Activated effector memory CD4-positive, alpha-beta T cell treated with Interleukin-2 at 50 U/mL for 16 hours (primary cell): ENCODE results near the gene ALCAM.
A peak's percentile ranks its signal among the peaks of the same experiment; 100 is the strongest.

Source experiments
- DNase-seq: peaks from one replicate; pipeline ENCODE4 v3.0.0-alpha.2; 2020

ALCAM gene

DNA sequence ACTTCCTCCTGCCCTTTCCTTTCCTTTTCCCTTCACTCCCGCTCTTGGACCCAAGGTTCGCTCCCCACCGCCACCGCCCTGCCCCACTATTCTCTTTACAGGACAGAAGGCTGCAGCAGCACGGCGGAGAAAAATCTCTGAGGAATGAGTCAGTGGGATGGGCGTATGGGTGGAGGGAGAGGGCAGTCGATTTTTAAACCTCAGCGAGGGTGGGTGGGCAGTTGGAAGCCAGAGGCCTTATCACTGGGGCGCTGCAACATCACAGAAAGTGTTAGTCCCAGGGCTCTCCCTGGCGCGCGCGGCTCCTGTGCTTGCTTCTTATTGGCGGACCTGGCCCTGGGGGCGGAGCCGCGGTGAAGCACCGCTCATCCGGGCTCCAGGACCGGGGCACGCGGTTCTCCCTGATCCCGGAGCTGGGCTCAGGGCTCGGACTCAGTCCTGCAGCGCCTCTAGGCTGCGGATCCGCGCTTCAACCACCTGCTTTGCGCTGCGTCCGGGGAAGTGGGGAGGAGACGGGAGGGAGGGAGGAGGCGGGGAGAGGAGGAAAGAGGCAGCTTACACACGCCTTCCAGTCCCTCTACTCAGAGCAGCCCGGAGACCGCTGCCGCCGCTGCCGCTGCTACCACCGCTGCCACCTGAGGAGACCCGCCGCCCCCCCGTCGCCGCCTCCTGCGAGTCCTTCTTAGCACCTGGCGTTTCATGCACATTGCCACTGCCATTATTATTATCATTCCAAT is at the start of gene ALCAM:
TSS of gene ALCAM (plus strand) at position 584 of the 737 bp plus-strand sequence.
- DNase-seq, result peak; percentile 67

DNA sequence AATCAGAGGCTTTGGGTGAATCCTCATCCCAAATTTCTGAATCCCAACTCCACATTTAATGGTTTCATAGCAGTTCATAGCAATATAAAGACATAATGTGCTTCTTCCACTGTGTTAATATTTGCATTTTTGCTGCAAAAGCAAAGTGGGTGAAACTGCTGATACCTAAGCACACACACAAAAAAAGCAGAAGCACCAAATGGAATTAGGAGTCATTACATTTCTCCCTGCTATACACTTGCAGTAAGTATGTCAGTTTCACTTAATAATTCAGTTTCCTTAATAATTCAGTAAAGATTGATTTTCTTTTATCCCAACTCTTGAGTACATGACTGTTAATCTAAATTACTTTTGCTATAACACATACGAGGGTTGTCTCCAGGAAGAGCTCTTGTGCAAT is 48.9 kb upstream of the ALCAM start:
- no peak for DNase-seq

DNA sequence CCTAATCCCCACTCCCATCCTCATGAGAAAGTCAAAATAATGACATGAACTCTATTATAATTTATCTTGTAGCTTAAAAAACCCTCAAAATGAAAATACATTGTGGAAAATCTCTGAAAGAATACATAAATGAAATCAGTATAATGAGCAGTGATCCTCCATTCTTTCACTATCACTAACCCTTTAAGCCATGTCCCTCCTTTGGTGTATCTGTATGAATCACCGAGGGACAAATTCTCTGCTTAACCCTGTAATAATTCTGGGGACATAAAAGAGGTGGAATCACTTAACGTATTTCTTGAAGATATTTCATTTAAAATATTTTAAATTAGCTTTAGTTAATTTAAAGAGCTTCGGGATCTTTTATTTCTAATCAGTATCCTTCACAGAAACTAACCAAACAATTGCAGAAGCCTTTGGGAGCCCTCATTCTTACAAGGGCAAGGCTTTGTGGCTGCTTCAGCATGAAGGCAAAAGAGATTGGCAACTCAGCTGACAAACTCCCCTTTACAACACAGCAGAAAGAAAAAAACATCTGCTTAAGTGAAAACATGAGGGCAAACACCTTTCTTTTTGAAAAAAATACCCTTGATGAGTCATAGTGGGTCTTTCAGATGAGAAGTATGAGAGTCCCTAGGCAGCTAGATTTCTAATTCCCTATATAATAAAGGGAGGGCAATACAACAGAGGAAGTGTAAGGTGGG is 44.0 kb upstream of the ALCAM start:
- no peak for DNase-seq

DNA sequence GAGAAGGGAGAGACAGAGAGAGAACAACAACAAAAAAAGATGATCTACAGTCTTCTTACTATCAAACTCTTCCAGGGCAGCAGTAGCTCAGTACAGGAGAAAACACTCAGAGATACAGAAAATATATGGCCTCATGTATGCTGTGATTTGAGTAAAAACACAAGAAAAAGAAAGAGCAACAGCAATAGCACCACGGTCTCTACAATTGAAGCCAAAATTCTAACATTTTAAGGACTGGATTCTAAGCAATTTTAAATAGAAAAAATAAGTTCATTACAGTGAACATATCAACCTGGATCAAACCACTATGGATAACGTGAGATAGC is 43.5 kb upstream of the ALCAM start:
- no peak for DNase-seq

DNA sequence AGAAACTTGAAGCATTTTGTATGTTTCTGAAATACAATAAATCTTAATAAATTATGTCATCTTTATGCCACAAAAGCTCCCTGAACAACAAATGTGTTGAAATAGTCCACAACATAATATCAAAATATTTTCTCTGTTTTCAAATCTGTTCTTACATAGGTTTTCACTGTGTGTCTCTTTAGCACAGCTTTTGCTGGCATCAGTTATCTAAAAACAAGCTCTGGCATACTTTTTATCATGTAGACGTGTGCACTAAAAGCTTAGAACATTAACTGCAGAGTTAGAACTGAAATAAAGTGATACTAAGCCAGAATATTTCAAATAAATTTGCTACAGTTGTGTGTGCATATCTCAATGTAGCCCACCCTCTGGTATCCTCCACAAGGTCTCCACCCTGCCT is 41.8 kb upstream of the ALCAM start:
- DNase-seq, result no peak

DNA sequence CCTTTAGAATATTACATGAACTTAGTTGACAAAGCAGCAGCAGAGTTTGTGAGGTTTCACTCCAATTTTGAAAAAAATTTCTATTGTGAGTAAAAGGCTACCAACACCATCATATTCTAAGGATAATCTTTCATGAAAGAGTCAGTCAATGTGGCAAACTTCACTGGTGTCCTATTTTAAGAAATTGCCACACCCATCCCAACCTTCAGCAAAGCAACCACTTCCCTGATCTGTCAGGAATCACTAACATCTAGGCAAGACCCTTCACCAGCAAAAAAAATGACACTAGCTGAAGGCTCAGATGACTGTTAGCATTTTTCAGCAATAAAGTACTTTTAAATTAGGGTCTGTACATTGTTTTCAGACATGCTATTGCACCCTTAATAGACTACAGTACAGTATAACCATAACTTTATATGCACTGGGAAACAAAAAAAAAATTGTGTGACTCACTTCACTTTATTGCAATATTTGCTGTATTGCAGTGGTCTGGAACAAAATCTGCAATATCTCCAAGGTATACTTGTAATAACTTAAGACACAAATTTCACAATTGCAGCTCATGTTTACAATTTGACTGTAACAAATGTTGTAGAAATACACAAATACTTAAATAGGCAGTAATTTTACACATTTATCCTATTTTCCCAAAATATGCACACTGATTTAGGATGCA is 38.9 kb upstream of the ALCAM start:
- DNase-seq, result no peak

DNA sequence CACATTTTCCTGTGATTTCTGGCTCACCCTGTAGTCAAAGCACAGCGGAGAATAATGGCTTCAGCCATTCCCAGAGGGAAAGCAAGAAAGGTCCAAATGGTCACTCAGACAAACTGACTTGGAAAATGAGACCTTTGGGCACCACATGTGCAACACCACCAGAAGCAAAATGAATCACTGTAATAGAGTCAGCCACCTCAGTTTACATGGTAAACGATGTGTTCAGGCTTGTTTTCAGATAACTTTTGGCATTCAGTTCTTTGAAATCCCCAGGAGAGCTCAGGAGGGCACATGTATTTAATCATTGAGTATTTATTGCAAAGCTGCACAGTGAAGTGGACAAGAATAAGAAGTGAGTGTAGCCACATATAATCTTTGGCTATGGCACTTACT is 38.4 kb upstream of the ALCAM start:
- DNase-seq, result no peak

DNA sequence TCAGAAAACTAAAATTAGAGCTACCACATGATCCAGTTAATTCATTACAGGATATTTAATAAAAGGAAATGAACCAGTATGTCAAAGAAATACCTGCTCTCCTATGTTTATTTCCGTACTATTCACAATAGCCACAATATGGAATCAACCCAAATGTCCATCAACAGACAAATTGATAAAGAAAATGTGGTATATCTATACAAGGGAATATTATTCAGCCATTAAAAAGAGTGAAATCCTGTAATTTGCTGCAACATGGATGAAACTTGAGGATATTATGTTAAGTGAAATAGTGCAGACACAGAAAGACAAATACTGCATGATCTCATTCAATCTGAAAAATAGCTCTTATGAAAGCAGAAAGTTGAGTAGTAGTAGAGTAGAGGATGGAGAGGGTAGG is 33.7 kb upstream of the ALCAM start:
- no peak for DNase-seq

DNA sequence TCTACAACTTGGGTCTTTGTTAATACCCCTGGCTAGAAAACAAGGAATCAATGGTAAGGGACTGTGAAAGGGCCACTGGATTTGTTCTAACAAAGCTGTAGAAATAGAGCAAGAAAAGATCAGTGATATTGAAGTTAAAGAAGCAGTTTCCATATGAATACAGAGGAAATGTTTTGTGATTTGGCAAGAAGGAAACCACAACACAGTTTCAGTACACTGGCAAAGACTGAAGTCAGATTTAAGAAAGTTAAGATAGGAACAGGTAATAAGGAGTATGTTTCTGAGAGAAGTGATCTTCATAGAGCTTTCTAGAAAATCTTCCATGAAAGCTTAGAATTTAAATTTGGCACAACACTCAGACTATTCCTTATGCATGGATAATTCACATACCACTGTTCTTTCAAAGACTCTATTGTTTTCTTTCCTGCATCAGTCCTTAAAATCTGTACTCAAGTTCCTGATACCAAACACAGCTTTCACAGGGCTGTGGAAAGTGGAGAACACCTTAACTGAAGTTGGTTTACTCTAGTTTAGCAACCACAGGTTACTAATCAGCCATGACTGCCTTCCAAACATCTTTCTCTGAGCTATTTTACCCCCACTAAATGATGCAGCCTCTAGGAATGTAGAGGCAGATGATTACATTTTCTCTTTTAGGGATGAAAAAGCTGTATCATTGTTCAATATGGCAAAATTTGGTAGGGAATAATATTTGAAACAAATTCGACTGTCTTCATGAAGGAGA is 32.4 kb upstream of the ALCAM start:
- no peak for DNase-seq

DNA sequence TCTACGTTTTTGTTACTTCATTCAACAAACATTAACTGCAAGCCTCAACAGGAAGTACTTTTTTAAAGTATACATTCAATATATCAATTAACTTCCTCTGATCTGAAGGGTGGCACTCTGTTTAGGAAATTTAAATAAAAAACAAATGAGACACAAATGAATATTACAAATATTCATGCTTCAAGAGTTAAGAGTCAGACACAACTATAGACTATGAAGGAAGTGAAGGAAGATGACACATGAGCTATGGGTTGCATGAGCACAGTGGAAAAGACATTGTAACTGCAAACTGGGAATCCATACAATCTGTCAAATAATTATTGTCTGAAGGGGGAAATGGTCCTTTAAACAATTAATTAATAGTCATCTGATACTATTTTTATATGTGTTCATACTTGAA is 26.8 kb upstream of the ALCAM start:
- no peak for DNase-seq

DNA sequence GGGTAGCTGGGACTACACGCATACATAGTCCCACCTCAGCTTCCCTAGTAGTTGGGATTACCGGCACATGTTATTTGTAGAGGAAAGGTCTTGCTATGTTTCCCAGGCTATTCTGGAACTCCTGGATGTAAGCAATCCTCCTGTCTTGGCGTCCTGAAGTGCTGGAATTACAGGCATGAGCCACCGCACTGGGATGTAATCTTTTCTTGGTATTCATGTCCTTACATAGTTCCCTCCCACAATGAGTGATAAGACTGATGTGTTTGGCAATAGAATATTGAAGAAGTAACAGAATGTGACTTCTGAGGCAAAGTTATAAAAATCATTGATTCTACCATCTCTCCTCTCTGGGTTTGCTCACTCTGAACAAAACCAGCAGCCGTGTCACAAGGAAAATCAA is 22.7 kb upstream of the ALCAM start:
- no peak for DNase-seq

DNA sequence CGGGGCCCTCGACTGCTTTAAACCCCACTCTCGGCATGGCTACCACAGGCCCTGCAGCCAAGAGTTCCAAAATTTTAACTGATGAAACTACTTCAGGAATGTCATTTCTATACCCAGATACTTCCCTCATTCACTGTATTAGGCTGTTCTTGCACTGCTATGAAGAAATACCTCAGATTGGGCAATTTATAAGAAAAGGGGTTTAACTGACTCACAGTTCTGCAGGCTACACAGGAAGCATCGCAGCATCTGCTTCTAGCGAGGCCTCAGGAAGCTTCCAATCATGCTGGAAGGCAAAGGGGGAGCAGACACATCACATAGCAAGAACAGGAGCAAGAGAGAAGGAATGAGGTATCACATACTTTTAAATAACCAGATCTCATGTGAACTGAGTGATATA is 21.6 kb upstream of the ALCAM start:
- no peak for DNase-seq

DNA sequence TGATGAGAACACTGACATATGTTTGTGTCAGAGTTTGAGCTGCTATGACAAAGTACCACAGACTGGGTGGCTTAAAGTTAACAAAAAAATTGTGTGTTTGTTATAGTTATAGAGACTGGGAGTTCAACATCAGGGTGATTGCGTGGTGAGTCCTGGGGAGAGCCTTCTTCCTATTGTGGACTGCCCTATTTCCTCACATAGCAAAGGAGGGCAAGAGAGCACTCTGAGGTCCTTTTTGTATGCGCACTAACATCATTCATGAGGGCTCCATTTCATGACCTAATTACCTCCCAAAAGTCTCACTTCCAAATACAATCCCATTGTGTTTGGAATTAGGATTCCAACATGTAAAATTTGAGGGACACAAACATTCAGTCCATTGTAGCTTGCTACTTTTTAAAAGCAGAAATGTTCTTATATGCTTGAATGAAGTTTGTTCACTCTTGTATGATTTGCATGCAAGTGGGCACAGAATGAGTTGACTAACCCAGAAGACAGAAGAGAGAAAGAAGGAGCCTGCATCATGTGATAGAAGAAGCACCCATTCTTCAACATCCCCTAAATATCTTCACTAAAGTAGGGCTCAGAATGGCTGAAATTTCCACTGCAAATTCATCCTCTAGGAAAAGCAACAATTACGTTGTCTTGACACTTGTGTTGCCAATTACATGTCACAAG is 18.9 kb upstream of the ALCAM start:
- DNase-seq, result no peak

DNA sequence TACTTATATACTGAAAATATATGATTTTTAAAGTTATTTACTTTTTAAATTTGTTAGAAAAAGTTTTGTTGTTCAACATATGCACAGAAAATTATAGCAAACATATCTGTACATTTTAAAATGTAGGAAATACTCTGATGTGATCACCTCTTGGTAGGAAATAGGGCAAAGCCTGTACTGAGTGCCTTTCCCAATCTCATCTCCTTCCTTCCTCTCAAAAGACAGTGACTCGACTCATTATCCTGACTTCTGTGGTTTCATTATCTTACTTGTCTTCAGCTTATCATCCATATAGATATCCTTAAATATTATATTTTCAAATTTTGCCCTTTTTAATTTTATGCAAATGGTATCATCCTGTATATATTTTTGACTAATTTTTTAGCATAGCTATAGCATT is 18.4 kb upstream of the ALCAM start:
- DNase-seq, result no peak

DNA sequence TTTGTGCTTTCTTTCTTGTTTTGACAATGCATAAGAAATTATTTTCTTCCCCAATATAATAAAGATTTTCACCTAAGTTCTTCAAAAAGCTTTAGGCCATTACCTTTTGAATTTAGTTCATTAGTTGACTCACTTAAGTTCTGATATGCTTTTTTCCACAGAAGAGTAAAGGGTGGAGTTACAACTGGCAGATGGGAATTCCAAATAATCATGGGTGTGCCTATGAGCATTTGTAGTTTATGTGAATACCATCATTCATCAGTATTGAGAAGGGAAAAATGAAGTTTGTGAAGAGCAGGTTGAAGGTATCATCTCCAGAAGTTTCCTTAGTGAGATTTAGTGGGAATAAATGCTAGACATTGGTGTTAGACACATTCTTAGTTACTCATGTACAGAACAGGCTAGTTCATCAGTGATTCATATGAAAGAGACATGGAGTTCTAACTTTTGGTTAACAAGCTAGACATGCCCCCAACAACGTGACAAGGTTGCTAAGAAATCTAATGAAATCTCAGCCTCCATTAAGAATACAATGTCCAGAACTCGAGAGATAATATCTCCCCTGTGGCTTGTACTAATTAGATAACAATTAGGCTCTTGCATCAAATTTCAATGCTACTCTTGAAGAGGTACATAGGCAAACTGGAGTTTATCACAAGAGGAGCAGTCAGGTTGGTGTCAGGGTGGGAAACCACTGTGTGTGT is 16.9 kb upstream of the ALCAM start:
- DNase-seq, result no peak

DNA sequence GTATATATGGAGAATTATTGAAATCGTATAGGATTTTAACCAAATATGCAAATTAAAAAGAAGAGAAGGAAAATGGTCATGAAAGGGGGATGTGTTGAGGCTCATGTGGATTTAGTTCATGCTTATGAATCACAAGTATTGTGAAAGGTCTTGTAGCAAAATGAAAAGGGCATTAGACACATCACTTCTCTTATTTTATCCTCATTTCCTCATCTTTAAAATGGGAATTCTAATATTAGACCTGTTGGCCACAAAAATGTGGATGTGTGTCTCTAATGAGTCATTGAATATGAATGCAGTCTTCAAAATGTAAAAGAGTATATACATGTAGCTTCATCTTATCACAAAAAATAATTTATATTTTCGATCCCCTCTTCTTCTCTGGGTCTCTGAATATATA is 14.9 kb upstream of the ALCAM start:
- no peak for DNase-seq

DNA sequence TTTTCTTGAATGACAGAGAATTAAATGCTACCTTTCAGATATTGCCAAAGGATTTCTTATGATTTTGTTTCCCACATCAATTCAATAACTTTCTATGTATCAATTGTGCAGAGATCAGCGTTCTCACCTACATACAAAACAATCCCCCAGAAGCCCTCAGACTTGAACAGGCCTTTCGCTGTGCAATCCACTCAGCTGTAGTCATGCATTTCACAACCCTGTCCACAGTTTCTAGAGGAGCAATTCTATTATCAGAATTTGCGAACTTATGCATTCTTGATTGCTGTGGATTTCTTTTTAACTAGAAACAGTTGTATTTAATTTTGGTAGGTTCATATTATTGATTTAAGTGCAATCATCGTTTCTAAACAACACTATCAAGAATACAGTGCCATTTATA is 13.7 kb upstream of the ALCAM start:
- DNase-seq, result no peak

DNA sequence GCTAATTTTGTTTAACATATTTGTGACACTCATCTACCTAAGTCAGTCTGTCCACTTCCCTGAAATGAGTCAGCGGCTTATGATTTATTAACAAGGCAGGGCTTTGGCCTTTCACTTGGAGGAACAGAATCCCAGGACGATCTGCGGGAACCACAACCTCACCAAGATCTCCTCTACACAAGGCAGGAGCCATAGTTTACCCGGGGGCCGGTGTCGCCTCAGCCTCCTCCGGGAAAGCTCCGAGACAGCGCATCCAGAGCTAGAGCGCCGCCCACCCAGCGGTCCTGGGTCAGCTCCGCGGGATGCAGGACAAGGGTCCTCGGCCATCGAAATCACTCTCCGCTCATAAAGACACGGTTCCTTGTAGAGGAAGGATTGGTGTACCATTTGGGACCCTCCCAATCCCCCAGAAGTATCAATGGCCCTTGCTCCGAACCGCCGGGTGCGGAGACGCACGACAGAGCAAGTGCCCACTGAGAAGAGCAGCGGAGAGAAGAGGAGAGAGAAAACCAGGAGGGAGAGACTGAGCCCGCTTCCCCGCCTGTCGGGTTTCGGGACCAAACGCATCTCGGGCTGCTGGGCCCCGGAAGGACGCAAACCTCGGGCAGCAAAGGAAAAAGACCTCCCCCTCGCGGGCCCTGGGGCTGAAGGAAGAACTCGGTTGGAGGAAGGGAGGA is 13.1 kb upstream of the ALCAM start:
- no peak for DNase-seq

DNA sequence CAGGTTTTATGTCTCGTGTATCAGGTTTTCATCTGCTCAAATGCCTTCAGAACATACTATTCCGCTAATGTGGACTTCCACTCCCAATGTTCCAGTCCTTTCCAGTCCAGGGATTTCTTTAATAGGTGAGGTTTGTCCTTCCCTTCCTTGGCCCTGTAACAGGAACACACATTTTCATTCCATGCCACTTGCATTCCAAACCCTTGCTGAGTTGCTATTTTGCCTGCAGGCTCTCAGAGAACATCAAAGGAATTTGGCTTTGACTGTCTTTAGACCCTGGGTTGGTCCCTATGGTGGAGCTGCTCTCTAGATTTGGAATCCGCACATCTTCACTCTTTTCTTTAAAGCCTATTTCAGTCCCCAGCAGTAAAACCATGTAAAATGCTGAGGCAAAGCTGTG is 12.3 kb upstream of the ALCAM start:
- DNase-seq, result no peak

DNA sequence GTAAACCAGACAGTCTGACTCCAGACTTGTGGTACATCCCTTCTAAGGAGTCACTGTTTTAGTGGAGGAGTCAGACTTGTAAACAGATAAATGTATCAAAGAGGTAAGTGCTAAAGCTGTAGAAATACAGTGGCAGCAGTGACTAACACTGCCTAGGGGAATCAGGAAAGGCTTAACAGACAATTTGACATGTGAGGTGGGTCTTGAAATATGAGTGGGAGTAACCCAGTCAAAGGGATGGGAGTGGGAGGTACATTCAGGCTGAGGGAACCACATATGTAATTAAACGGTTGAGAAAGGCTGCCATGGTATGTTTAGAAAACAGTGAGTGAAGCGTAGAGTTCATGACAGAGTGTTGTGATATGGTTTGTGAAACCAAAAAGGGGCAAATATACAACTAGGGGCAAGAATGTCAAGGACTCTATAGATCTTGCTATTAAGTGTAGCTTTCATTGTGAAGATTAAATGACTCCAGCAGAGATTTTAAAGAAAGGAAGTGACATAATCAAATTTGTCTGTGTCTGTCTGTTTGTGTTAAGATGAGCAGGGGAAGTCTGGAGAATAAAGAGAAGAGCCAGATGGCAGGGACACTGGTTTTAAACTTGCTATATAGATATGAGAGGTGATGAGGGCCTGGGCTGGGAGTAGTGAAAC is 11.2 kb upstream of the ALCAM start:
- DNase-seq, result no peak

DNA sequence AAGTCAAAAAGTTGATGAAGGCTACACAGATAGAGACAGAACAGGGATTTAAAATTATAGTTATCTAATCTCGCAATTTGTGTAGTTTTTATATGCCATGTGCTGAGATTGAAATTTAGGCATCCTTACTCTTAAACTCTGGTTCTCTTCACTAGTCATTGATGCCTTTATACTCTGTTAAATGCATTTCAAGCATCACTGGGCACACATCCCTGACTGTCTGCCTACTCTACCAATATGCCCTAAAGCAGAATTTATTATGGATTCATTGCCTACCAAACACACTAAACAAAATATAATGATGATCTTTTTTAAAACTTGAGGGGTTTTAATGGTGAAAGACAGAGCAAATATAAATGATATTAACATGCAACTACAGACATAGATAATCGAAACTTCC is 10.3 kb upstream of the ALCAM start:
- no peak for DNase-seq
